AG09319 (cell line): ENCODE data around the gene RHOJ.

Experiments used
- DNase-seq: peaks from one replicate; pipeline ENCODE4 v3.0.0-alpha.2; 2010; ENCODE audit warnings: low read depth; ENCODE audit errors: extremely low read depth
- CTCF ChIP-seq: IDR thresholded peaks from 2 replicates; pipeline ENCODE4 v1.5.1; 2011; ENCODE audit warnings: low read depth, mild to moderate bottlenecking, inconsistent platforms, low read length, moderate library complexity

The RHOJ gene

GRCh38 chr14:63322472-63322871 is 118.2 kb downstream of the RHOJ start:
- TF ChIP-seq CTCF, result no peak
- DNase-seq, result no peak

GRCh38 chr14:63322897-63323573 is 118.8 kb downstream of the RHOJ start:
- no peak for DNase-seq
- TF ChIP-seq CTCF, result no peak

- DNase-seq, result no peak
- no peak for TF ChIP-seq CTCF
Observed at GRCh38 chr14:63326840-63327239, 122.6 kb downstream of the RHOJ start.

- no peak for TF ChIP-seq CTCF
- DNase-seq, result no peak
Observed at GRCh38 chr14:63328787-63329737, 124.8 kb downstream of the RHOJ start.

GRCh38 chr14:63342371-63342770 is 138.1 kb downstream of the RHOJ start:
- DNase-seq, result no peak
- no peak for TF ChIP-seq CTCF
